Measurements from ENCODE around the gene MYH16.

Gene MYH16

DNA sequence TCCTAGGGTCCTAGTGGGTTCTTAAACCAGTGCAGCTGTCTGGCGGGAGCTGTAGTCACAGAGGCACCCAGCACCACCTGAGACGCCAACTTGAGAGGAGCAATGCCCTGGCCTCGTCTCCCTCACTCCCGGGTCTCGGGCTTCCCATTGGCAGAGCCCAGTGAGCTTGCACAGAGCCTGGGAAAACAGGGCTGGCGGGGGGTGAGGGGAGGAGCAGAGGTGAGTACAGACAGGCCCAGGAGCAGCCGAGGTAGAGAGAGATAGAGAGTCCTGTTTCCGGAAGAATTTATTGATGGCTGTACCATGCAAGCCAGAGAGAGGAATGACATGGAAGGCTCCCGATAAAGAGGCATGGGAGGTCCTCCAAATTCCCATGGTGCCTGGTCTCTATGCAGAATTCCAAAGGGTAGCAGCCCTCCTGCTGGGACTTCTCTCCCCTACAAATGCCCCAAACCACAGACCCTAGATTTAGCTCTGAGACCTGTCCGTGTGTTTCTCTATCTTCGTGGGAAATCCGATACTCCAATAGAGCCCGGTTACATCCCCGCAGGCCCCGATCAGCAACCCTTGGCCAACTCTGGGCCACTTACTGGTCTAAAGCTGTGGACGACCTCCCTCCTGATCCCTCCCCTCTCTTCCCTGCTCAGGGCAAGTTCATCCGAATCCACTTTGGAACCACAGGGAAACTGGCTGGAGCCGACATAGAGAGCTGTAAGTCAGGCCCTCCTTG is 20.3 kb upstream of the MYH16 start:
- H3K4me3 ChIP-seq (ENCODE audit: low read depth, low read length): no peak overlapping the region
- no peak for TF ChIP-seq CTCF (IDR thresholded peaks at IDR 0.05; ENCODE audit: borderline replicate concordance, insufficient read depth, low read depth, low read length)

DNA sequence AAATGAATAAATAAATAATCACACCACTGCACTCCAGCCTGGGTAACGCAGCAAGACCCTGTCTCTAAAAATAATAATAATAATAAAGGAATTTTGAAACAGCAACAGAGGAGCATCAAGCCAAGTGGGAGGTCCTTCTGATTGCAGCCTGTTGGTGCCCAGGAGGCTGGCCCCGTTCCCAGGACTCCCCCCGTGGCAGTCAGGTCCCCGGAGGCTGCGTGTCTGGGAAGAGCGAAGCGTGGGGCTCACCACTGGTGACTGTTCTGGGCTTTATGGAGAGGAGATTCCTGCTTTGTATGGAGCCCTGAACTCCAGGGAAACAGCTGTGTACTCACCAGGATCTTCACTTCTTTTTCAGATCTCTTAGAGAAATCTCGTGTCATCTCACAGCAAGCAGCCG is 19.3 kb upstream of the MYH16 start:
- no peak overlapping the region for H3K4me3 ChIP-seq (ENCODE audit: low read depth, low read length)
- TF ChIP-seq CTCF (IDR thresholded peaks at IDR 0.05; ENCODE audit: borderline replicate concordance, insufficient read depth, low read depth, low read length): no peak

DNA sequence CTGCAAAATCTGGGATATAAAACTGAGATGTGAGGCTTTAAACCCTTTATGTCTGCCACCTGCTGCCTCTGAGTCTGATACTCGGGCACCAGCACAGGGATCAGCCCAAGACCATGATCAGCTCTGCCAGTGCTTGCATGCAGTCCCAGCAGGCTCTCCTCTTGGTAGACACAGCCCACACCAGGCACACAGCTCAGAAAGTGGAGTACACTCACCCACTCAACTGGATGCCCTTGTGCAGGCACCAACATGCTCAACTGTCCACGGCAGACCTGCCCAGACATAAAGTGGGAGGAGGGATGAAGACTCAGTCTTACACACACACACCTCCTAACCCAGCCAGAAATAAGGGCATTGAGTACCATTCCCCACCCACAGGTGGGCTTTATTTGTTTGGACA is 18.2 kb upstream of the MYH16 start:
- no peak for TF ChIP-seq CTCF (IDR thresholded peaks at IDR 0.05; ENCODE audit: borderline replicate concordance, insufficient read depth, low read depth, low read length)
- no peak overlapping the region for H3K4me3 ChIP-seq (ENCODE audit: low read depth, low read length)

DNA sequence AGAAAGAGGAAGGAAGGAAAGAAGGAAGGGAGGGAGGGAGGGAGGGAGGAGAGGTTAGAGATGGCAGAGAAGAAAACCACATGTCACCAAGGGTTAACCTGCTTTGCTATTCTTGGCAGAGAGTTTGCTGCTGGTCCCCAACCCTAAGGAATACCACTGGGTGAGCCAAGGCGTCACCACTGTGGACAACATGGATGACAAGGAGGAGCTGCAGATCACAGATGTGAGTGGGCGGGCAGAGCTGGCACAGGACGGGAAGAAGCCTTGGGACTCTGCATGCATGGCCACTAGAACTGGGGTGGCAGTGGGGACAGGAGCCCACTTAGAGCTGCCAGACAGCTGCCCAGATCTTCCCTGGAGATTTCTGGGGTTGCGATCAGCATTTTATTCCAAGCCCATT is 17.2 kb upstream of the MYH16 start:
- no peak overlapping the region for H3K4me3 ChIP-seq (ENCODE audit: low read depth, low read length)
- TF ChIP-seq CTCF (IDR thresholded peaks at IDR 0.05; ENCODE audit: borderline replicate concordance, insufficient read depth, low read depth, low read length): no peak

- no peak overlapping the region for H3K4me3 ChIP-seq (ENCODE audit: low read depth, low read length)
- TF ChIP-seq CTCF (IDR thresholded peaks at IDR 0.05; ENCODE audit: borderline replicate concordance, insufficient read depth, low read depth, low read length): no peak
Measured at GRCh38 chr7:99257065-99257464, 15.6 kb upstream of the MYH16 start.

GRCh38 chr7:99257675-99258074 is 15.0 kb upstream of the MYH16 start:
- TF ChIP-seq CTCF (IDR thresholded peaks at IDR 0.05; ENCODE audit: borderline replicate concordance, insufficient read depth, low read depth, low read length): no peak
- H3K4me3 ChIP-seq (ENCODE audit: low read depth, low read length): no peak overlapping the region

DNA sequence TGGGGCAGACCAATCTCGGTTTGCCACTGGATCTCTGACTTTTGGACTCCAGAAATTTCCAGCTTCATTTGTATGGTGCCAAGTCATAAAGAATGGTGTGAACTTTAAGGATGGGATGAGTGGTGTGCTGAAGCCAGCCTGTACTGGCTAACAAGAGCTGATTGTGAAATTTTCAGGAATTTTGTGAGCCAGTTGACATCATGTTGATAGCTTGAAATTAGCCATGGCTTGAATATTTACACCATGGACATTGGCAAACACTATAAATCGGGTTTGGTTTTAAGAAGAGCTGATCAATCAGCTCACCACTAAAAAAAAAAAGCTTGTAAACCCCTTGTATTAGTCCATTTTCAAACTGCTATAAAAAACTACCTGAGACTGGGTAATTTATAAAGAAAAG is 14.1 kb upstream of the MYH16 start:
- no peak overlapping the region for H3K4me3 ChIP-seq (ENCODE audit: low read depth, low read length)
- TF ChIP-seq CTCF (IDR thresholded peaks at IDR 0.05; ENCODE audit: borderline replicate concordance, insufficient read depth, low read depth, low read length): no peak
